ENCODE results near the gene NT5DC3. TPM values are rescaled to one million over a fixed set of nuclear protein-coding genes. Genes with fewer than 3 reads are reported as not detected.

Gene NT5DC3
- total and polyA plus RNA-seq, 3 donors from 2014 or later: 5.7 to 25.4 (median 16.1) TPM

DNA sequence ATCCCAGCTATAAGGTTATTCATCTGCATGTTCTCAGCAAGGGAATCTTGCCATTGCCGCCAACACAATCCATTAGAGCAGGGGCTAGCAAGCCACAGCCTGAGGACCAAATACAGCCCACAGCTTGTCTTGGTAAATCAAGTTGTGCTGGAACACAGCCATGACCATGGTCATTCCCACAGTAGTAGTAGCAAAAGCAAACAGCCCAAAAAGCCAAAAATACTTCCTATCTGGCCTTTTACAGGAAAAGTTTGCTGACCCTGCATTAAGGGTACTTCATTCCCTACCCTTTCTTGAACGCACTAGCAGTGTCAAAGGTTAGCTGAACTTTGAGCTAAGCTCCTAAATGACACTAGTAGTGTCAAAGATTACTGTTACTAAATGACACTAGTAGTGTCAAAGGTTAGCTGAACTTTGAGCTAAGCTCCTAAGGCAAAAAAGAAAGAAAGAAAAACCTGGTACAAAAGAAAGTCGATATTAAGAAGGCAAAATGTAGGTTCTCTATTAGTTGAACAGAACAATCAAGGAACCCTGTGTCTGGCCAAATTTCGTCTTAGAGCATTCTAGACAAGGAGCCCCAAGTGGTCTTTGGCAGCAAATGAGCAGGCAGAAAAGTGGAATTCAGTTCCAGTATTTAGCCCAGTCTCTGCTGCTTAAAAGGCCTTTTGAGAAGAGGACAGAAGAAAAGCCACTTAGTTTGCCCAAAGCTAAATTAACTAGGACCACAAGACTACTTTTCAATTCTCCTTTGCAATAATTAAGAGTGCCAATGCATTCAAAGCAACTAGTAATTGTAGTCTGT is 67.7 kb downstream of the NT5DC3 start:
- WGBS, 2 donors: 59 to 64% methylated on average over 4 of the region's 4 CpGs
- intact Hi-C loops (cut with DNase I; ENCODE audit: low total_unique reads): no loop called here
- Histone ChIP-seq H3K4me3 (no peak overlapping the region), H3K9me3 (no peaks in the 10 kb centered on the region), H3K27ac (no peak overlapping the region), H3K4me1 (peaks cover 4% of the 10 kb centered on the region), H3K27me3 (no peaks in the 10 kb centered on the region), H3K36me3 (ENCODE audit: low read depth, missing control alignments) (no peaks in the 10 kb centered on the region)
- TF ChIP-seq, protein P1, sequence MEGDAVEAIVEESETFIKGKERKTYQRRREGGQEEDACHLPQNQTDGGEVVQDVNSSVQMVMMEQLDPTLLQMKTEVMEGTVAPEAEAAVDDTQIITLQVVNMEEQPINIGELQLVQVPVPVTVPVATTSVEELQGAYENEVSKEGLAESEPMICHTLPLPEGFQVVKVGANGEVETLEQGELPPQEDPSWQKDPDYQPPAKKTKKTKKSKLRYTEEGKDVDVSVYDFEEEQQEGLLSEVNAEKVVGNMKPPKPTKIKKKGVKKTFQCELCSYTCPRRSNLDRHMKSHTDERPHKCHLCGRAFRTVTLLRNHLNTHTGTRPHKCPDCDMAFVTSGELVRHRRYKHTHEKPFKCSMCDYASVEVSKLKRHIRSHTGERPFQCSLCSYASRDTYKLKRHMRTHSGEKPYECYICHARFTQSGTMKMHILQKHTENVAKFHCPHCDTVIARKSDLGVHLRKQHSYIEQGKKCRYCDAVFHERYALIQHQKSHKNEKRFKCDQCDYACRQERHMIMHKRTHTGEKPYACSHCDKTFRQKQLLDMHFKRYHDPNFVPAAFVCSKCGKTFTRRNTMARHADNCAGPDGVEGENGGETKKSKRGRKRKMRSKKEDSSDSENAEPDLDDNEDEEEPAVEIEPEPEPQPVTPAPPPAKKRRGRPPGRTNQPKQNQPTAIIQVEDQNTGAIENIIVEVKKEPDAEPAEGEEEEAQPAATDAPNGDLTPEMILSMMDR (IDR thresholded peaks at IDR 0.05): no peak
- TF ChIP-seq POLR2A (IDR thresholded peaks at IDR 0.05): no peak
- DNase-seq: no peak

DNA sequence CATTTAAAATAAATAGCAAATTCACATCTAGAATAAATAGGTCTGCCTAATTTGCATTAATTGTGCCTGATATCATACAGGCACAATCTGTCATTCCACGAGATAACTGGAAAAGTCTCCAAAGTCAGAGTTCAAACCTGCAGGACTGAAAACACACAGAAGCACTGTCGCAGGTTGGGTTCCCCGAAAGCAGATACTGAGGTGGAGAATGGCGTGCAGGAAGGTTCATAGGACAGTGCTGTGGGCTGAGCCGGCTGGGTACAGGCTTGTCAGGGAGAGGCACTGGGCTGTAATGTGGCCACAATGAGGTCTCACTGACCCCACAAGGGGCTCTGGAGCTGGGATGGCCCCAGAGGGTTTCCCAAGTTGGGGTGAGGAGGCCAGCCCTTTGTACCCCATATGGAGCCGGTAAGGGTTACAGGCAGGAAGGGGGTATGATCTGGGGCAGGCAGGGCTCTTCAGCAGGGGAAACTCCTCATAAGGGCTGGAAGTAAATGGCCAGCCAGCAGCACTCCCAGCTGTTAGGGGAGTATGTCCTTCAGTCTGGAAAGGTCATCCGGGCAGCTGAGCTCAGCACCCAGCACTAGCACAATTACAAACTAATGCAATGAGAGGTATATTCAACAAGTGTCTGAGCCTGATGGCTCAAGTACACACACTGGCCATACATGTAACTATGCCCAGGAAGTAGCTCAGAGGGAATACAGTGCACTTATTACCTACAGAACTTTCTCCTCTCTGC is 68.5 kb downstream of the NT5DC3 start:
- 72 to 84% methylated on average over 7 of the region's 7 CpGs for WGBS, 2 donors
- no peaks in the 10 kb centered on the region for H3K27me3 ChIP-seq
- H3K36me3 ChIP-seq (ENCODE audit: low read depth, missing control alignments): no peaks in the 10 kb centered on the region
- H3K4me3 ChIP-seq: no peak overlapping the region
- no peak overlapping the region for H3K27ac ChIP-seq
- TF ChIP-seq, protein P1 (IDR thresholded peaks at IDR 0.05): no peak
- TF ChIP-seq POLR2A (IDR thresholded peaks at IDR 0.05): no peak
- DNase-seq: no peak
- intact Hi-C loops (cut with DNase I; ENCODE audit: low total_unique reads): no loop called here
- H3K4me1 ChIP-seq: peaks cover 4% of the 10 kb centered on the region
- no peaks in the 10 kb centered on the region for H3K9me3 ChIP-seq

DNA sequence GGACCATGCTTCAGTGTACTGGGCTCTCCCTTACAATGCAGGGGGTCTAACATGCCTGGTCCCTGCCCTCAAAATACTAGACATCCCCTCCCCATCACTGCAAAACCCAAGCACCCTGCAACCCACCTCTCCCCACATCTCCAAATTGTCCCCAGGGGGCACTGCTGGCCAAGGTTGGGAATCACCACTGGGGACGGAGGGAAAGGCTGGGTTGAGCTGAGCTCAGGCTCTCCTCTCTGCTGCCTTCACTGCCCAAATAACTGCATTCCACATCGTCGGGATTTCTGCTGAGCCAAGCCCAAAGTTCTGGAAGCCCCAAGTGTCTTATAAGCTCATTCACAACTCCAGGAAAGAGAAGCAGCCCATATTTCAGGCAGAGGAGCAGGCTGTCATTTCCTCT is 69.6 kb downstream of the NT5DC3 start:
- H3K9me3 ChIP-seq: no peaks in the 10 kb centered on the region
- no peaks in the 10 kb centered on the region for H3K36me3 ChIP-seq (ENCODE audit: low read depth, missing control alignments)
- intact Hi-C loops (cut with DNase I; ENCODE audit: low total_unique reads): no loop called here
- 40 to 51% methylated on average over 3 of the region's 3 CpGs for WGBS, 2 donors
- no peak overlapping the region for H3K27ac ChIP-seq
- no peak overlapping the region for H3K4me3 ChIP-seq
- H3K4me1 ChIP-seq: peaks cover 4% of the 10 kb centered on the region
- DNase-seq: peak; percentile 47
- no peaks in the 10 kb centered on the region for H3K27me3 ChIP-seq
- TF ChIP-seq, protein P1 (IDR thresholded peaks at IDR 0.05): peak in 2 of 3 experiments; percentile 15 to 36
- TF ChIP-seq POLR2A (IDR thresholded peaks at IDR 0.05): no peak

DNA sequence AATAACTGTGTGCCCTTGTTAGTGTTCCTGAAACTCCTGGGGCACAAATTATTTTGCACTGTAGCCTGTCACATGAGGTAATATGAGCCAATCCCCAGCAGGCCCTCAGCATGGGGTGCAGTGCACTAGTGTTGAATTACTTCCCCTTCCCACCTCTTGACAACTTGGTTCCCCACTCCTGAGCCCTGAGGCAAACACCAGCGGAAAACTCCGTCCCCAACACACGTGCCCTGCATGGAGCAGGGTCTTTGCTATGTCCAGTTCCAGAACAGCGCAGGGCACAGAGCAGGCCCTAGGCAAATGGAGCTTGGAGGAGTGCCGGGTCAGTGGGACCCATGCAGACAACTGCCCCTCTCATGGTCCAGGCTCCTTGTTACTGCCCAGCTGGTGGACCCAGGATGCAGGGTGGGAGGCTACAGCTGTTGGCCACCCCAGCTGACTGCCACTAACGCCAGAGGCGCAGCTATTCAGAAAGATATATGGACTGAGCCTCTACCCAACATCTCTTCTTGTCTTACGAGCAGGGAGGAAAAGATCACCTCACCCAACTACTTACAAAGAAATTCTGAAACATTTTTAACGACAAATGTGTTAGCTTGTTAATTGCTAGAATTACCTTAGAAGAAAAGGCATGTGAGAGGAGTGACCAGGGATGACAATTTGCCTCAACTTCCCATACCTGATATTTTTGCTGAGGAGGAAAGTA is 71.6 kb downstream of the NT5DC3 start:
- H3K27ac ChIP-seq: no peak overlapping the region
- TF ChIP-seq, protein P1 (IDR thresholded peaks at IDR 0.05): no peak
- TF ChIP-seq POLR2A (IDR thresholded peaks at IDR 0.05): no peak
- no peak for DNase-seq
- H3K4me1 ChIP-seq: peaks cover 4% of the 10 kb centered on the region
- no peak overlapping the region for H3K4me3 ChIP-seq
- H3K36me3 ChIP-seq (ENCODE audit: low read depth, missing control alignments): no peaks in the 10 kb centered on the region
- no peaks in the 10 kb centered on the region for H3K9me3 ChIP-seq
- intact Hi-C loops (cut with DNase I; ENCODE audit: low total_unique reads): no loop called here
- whole genome bisulfite sequencing, 2 donors: 93% methylated on average over 9 of the region's 9 CpGs
- H3K27me3 ChIP-seq: no peaks in the 10 kb centered on the region

All from testis (tissue), 3 donors.